HG02870 (cell line): ENCODE data around the gene LRP1B.
A peak's percentile ranks its signal among the peaks of the same experiment; 100 is the strongest.

Experiments
- ATAC-seq: cut with Tn5 transposase; IDR thresholded peaks from one replicate; pipeline ENCODE4 v1.9.1; 2021; ENCODE audit warnings: mild to moderate bottlenecking, moderate library complexity; ENCODE audit not compliant: unreplicated experiment

LRP1B gene

DNA sequence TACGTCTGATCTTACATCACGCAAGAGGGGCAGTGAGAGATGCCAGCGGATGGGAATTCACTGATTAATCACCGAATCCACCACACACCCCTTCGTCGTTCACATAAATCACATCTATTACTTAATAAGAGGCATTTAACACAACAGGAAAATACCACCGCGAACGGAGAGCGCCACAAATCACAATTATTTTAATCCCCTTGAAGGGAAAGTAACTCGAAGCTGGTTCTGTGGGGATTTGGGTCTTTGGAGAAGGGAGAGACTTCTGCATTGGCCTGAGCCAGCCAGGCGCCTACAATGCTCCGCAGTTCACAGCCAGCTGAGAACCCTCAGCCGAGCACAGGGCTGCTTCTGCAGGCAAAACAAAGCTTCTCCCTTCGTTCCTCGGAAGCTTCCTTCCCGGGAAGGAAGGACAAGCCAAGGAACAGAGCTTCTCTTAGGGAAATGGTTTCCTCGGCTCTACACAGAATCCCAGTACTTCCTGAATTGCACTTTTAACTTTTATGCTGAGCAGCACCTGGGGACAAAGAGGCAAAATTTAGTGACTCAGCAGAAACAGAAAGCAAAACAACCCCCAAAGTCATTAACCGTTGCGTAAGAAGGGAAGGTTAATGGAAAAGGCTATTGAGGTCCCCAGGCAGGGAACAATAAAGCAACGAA is at the start of gene LRP1B:
Gene LRP1B (minus strand): TSS at position 7 of the 660 bp plus-strand sequence. CDS start 287 bp downstream, outside the sequence.
- ATAC-seq: peak; percentile 37

DNA sequence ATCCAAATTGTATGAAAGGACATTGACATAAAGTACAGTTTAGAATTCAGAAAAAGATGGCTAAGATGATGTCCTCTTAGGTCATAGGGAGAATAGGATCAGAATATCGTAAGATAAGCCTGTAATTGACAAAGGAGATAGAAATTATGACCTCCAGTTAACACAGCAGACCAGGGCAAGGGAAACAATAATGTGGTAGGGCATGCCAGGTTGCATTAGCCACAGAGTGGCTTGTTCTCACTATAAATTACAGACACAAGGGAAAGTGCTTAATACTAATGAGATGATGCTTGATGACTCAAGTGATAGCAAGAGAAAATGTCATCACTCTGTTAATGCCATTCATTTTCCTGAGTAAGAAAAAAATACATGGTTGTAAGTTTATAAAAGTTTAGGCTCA is 48.9 kb upstream of the LRP1B start:
- ATAC-seq: no peak

DNA sequence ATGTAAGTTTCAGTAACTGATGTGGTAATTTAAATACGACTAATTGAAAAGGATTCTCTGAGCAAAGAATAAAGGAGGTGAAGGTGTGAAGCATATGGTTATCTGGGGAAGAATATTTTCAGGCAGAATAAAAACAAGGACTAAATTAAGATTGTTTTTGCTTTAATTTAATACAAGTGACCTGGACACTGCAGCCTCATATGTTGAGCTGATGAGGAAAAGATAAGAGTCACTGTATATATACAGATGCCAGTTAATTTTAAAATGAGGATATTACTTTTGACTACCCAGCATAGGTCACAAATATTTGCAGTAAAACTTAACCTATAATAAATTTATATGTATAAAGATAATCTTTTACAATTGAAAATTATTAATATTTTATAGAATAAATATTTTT is 47.8 kb upstream of the LRP1B start:
- ATAC-seq: no peak

DNA sequence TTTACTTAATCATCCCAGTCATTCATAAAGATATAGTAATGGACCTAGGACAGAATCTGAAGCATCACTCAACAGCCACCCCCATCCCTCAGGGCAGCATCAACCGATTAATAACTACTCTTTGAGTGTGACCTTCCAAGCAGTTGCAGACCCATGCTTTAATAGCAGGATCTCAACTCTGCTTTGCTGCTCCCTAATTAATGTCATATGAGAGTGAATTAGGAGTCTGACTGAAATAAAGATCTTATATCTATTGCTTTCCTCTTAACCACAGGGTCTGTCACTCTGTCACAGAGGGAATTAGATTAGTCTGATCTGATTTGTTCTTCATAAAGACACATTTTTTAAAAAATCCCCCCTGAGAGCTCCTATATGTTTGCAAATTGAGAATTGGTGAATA is 46.1 kb upstream of the LRP1B start:
- ATAC-seq: no peak

DNA sequence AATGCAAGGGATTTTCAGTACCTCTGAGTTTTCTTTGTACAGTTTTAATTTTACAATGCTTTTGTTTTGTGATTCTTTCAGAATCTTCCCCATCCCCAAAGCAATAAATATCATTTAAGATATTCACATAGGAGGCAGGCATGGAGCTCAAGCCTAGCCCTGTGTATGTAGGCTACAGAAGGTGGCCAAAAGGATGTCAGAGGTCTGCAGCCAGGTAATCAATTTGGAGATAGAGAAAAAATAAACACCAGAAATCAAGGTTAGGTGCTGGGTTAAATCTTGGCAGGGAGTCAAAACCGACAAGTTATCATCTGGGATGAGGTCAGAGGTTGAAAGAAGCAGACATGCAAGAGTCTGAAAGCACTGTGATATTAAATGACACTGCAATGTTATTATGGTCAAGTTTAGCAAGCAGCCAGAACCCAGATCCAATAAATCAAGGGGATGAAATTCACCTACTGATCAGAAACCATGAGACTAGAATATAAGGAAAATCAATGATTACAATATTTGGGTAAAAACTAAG is 45.1 kb upstream of the LRP1B start:
- no peak for ATAC-seq

DNA sequence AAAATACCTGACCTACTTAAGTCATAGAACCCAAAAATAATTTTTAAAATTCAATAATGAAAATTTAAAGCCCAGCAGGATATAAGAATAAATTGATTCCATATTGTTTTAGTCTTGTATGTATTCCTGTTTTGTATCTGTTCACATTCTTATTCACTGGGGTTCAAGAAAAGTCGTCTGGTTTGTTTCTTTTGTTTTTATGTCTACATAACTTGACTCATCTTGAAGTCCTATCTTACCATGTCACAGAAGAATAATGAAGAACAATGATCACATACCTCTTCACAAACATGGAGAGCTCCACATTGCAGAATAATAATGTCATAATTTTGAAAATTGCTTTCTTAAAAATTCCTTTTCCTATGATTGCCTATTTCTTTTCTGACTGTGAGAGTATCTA is 43.4 kb upstream of the LRP1B start:
- ATAC-seq: no peak

DNA sequence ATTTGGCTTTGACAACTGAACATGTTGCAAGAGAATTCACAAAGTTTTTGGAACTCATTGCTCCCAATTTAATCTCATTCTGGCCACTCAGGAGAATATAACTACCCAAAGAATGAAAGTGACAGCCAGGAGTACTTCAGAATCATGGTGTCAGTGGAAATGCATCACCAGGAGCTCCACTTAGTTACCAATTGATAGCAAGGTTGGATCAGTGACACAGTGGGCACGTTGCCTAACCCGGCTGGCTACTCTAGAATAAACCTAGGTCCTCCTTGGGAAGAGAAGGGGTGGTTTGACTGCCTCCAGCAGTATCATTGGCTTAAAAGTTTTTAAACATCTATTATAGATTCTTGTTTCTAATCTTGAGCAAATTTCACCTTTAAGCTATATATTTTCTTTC is 40.0 kb upstream of the LRP1B start:
- ATAC-seq: no peak

DNA sequence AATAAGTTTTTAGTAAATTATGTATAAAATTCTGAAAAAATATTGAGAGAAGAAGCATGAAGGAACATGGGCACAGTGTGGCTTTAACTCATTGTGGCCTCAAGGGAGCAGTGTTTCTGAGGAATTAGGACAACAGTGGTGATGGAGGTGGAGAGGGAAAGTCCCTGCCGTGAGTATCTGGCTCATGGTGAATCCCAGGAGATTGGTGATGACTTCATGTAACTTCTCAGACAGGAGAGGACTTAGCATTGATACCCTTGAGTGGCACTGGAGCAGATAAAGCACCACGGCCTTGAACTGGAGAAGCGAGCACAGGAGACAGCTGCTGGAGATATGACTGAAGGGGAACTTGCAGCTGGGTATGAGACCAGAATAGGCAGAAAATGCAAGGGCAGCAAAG is 35.0 kb upstream of the LRP1B start:
- peak; percentile 85 for ATAC-seq

DNA sequence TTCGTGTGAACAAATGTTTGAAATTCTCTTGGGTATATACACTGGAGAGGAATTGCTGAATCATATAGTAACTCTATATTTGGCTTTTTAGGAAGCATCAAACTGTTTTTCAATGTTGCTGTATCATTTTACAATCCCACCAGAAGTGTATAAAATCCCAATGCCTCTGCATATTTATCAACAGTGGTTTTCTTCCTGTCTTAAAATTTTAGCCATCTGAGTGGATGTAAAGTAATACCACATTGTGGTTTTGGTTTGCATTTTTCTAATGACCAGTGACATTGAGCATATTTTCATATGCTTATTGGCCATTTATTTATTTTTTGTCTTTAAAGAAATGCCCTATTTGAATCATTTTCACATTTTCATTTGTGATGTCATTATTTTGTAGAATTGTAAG is 22.8 kb upstream of the LRP1B start:
- no peak for ATAC-seq

DNA sequence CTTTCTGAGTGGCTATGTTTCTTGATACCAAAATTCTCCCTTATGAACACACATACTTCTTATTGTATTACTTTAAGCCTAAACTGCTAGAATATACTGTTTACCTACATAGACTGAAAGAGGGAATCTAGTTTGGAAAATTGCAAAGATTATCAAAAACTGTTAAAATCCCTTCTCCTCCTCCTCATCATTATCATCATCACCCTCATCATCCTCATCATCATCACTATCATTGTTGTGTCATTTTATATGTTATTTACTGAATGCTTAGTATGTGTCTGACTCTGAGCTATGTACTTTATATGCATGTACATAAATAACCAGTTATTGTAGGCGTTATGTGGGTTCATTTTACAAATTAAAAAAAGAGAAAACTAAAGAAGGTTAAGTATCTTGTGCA is 19.6 kb upstream of the LRP1B start:
- ATAC-seq: no peak

DNA sequence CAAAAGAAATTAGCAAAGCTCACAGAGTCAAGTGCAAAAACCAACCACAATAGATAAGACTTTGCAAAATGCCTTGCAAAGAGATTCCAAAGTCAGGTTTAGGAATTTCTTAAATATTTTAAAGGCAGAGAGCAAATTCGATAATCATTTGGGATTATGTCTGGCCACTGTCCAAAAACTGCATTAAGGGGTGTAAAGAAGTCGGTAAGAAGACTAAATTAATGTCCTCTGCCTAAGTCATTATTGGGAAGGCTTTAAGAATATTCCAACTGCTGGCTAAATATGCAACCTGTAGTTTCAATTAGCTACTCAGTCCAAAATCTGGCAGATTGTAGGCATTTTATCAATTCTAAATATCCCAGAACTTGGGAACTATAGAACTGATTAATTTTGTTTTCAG is 13.7 kb upstream of the LRP1B start:
- no peak for ATAC-seq

DNA sequence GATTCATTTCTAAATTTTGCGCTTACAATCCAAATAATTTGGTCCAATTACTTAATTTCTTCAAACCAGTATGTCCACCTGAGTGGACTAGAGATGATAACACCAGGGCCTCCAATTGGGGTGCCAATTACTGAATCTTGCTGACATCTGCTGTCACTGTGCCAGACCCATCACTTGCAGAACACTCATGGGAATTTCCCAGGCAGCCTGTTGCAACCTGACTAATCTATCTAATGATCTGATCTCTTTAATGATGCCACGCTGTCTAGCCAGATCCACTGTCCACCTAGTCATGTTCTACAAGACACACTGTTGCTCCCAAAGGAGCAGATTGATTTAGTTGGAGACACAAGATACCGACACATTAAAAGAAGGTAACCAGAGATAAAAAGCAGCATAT is 11.8 kb upstream of the LRP1B start:
- ATAC-seq: no peak

DNA sequence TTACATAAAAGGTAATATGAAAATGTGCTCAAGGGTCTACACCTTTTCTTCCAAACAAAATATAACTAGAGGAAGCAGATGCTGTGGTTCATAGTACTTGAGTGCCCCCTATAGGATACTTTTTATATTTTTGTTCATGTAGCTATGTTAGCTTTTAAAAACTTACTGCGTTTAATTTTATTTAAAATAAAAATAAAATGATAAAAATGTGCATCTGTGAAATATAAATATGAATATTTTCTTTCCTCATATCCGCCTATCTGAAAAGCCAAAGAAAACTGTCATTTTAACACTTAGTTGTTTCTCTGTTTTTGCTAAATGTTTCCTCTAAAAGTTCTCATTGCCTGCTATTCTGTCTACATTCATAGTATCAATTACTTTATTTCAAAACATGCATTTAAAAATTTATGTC is 9.6 kb upstream of the LRP1B start:
- ATAC-seq: no peak

DNA sequence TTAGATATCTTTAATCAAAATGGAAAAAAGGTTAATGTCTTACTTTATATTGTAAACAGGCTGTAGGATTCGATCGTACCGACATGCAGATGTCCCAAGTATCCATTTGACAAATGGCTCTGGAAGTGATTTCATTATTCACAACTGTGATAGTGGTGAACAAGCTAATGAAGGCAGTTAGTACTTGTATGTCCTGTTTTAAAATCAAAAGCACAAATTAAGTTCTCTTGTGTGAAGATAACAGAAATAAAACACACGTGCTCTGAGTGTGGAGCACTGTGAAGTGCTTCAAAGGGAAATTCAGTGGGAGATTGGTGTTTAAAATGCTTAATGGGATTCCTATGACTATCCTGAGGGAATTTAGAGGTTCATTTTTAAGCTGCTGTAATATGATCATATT is 8.6 kb upstream of the LRP1B start:
- ATAC-seq: no peak

DNA sequence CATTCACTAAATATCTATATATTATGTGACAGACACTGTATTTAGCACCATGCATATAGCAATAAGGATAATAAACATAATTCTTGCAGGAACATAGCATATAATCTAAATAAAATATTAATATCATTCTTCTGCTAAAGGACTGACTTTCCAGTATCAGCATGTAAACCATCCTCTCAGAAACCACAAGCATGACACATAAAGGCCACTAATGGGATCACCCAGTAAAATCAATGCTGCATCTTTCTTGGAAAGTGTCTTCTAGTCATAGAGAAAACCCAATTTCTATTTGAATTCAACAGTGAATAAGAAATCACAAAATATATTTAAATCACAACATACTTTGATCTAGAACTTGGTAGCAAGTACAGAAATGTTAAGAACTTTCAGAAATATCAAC is 5.8 kb upstream of the LRP1B start:
- no peak for ATAC-seq

DNA sequence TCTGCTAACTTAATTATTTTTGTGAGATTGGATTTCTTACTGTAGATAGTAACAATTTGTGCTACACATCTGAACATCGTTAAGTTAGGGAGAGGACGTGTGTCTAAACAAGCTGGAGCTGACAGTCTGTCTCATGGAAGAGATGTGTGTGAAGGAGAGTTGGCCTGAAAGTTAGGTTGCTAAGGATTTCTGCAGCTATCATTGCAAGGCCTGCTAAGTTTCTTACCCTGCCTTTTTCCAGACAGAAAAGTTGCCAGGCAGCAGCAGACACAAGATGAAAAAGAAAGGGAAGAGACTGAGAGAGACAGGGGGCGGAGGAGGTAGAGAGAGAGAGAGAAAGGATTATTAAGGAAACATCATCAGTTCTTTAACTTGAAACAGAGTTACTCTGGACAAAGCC is 4.1 kb upstream of the LRP1B start:
- ATAC-seq: no peak

DNA sequence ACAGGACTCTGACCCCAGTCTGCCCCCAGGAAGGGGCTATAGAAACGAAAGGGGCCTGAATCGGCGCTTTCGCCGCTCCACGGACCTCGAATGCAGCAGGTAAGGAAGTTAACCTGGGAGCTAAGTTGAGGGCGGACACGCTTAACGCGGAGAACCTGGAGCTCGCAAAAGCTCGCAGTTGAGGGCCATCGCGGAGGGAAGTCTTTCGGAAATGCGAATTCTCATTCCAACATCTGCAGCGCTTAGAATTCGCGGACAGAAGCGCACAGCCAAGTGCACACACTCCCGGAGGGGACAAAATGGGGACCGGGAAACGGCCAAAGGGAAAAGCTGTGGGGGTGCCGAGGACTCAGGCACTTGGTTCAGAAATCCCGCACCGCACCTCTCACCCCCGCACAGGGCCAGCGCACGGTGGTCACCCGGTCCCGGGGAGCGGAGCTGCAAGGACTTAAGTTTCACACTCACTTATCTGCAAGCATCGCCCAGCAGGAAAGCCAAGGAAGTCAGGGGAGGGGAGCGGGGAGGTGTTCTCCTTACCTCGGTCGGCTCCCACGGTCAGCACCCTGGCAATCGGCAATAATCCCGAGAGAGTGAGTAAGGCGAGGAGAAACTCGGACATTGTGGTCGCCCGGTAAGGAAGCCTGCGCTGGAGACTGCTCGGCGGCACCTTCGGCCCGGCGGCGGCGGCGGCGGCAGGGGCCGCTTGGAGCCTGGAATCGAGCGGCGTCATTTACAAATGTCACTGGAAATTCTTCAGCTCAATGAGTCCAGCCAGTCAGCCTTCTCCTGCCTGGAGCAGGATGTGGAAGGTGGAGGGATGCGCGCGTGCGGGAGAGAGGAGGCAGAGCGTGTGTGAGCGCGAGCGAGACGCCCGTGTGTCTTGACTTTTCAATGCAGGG is 456 bp downstream of the LRP1B start:
- peak; percentile 38 for ATAC-seq

DNA sequence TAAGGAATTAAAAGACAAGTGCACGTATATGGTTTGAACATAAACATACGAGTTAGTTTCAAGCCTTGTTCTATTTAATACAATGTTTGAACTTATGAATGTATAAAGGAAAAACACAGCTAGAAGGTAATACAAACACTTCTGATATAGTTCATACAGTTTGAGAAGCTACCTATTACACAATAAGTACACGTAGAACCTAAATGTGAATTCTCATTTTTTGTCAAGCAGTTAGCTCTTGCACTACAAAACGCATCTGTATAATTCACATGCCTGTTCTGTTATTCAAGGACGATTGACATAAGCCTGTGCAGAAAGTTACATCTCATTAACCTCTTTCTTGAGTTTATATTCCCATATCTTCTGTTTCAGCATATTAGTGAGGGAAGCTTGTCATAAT is 2.7 kb downstream of the LRP1B start:
- no peak for ATAC-seq

DNA sequence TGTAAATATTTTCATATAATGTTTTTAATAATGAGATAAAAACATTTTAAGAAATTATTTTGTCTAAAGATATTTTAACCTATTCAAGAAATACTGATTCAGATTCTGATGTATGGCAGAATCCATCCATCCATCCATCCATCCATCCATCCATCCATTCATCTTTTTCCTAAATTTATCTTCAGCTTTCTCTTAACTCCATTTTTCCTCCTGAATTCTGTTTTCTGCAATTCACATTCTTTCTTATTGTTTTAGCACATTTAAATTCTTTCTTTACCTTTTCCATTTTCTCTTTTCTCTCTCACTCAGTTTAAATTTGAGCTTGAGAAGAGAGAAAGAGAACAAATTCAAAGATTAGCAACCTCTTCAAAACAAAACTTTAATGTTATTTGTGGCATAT is 3.6 kb downstream of the LRP1B start:
- no peak for ATAC-seq

DNA sequence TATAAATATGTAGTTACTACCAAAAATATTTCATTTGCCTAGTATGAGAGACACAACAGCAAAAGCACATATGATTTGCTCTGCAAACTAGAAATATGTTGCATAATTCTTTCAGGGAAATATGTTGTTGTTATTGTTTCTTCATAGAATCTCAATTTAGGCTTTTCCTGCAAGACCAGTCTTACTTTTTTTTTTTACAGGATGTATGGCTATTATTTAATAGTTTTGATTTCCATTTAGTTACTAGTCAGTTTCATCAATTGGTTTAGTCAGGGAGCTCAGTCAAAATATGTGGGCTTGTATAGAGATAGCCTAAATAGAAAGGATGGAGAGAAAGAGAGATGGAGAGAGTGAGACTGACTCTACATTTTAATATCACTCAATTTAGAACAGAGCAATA is 6.1 kb downstream of the LRP1B start:
- ATAC-seq: no peak

DNA sequence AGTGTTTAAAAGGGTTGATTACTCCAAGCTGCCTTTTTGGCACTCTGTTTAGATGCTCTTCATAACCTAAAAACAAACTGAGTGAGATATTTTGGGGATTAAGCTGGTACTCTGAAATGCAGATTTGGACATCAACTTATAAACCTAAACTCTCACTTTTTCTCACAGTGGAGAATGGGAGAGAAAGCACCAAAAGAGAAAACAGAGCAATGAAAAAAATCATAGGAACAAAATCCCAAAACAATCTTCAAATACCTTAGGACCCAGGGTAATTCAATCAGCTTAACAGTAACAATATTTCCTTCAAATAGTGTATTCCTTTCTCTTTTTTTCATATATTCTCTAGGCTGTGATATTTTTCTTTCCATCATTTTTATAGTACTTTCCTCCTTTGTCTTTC is 11.5 kb downstream of the LRP1B start:
- no peak for ATAC-seq

DNA sequence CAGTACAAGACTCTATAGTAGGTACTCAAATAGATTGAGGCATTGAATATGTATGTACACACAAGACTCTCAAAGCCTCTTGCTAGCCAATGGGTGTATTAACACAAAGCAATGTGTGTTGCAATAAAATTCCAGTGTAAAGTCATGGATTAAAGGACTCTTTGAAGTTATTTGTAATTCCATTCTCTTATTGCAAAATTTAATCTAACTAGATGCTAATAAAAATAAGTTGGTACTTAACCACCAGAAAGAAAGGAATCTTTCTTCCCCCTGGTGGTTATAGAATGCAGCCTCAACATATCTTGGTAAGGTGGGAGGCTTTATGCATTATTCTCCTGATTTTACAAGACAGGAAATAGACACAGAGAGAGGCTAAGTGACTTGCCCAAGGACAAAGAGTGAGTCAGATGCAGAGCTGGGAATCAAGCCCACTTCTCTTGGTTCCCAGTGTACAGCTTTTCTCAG is 18.0 kb downstream of the LRP1B start:
- ATAC-seq: no peak
